GM23248 (cell line): ENCODE data around the gene KRTAP10-8. TPM values are rescaled to one million over a fixed set of nuclear protein-coding genes. Genes with fewer than 3 reads are reported as not detected.
"Not testable (repeated sequence)": the region's sequence is repeated elsewhere in the genome, so short reads cannot be mapped to it uniquely, and the experiment has no call there.

Experiments
- DNase-seq: peaks from one replicate; pipeline ENCODE4 v3.0.0-alpha.2; 2015
- H2AFZ ChIP-seq: fragments of 200-600 bp; sonication (generic); 2 replicates; pipeline ENCODE4 v1.6.1; 2016; ENCODE audit warnings: antibody characterized with exemption
- H3F3A ChIP-seq: fragments of 200-600 bp; sonication (generic); 2 replicates; pipeline ENCODE4 v1.6.1; 2016; ENCODE audit warnings: mild to moderate bottlenecking, antibody characterized with exemption, mixed run types; ENCODE audit not compliant: insufficient read depth
- H3K27ac ChIP-seq: fragments of 200-600 bp; sonication (generic); 2 replicates; pipeline ENCODE4 v1.5.1; 2016; ENCODE audit warnings: mild to moderate bottlenecking
- H3K27me3 ChIP-seq: fragments of 200-600 bp; sonication (generic); replicated peaks from 2 replicates; pipeline ENCODE4 v1.6.1; 2016; ENCODE audit warnings: mild to moderate bottlenecking; ENCODE audit not compliant: insufficient read depth
- H3K36me3 ChIP-seq: fragments of 200-600 bp; sonication (generic); 2 replicates; pipeline ENCODE4 v1.6.1; 2016; ENCODE audit warnings: low read depth, mild to moderate bottlenecking
- H3K4me1 ChIP-seq: fragments of 200-600 bp; sonication (generic); 2 replicates; pipeline ENCODE4 v1.6.1; 2016; ENCODE audit warnings: mild to moderate bottlenecking; ENCODE audit not compliant: insufficient read depth
- H3K4me2 ChIP-seq: fragments of 200-600 bp; sonication (generic); one replicate; pipeline ENCODE4 v1.6.1; 2016; ENCODE audit warnings: mild to moderate bottlenecking; ENCODE audit not compliant: unreplicated experiment
- H3K4me3 ChIP-seq: fragments of 200-600 bp; sonication (generic); 2 replicates; pipeline ENCODE4 v1.5.1; 2016; ENCODE audit warnings: mild to moderate bottlenecking
- H3K79me2 ChIP-seq: fragments of 200-600 bp; sonication (generic); 2 replicates; pipeline ENCODE4 v1.6.1; 2016; ENCODE audit warnings: mild to moderate bottlenecking; ENCODE audit not compliant: insufficient read depth
- H3K9ac ChIP-seq: fragments of 200-600 bp; sonication (generic); 2 replicates; pipeline ENCODE4 v1.6.1; 2016; ENCODE audit warnings: mild to moderate bottlenecking
- H3K9me2 ChIP-seq: fragments of 200-600 bp; sonication (generic); 2 replicates; pipeline ENCODE4 v1.6.1; 2016; ENCODE audit warnings: mixed run types, mild to moderate bottlenecking, moderate library complexity; ENCODE audit not compliant: insufficient read depth
- H3K9me3 ChIP-seq: fragments of 200-600 bp; sonication (generic); one replicate; pipeline ENCODE4 v1.6.1; 2017; ENCODE audit warnings: low read depth
- H4K20me1 ChIP-seq: fragments of 200-600 bp; sonication (generic); 2 replicates; pipeline ENCODE4 v1.6.0; 2016; ENCODE audit not compliant: insufficient read depth
- EZH2 ChIP-seq: fragments of 200-600 bp; sonication (generic); IDR thresholded peaks from 2 replicates; pipeline ENCODE4 v1.6.1; 2018; ENCODE audit warnings: antibody characterized with exemption, mild to moderate bottlenecking; ENCODE audit not compliant: insufficient read depth, poor library complexity, severe bottlenecking
- EZH2phosphoT487 ChIP-seq: fragments of 200-600 bp; sonication (generic); IDR thresholded peaks from 2 replicates; pipeline ENCODE4 v1.6.1; 2018; ENCODE audit warnings: antibody characterized with exemption, moderate library complexity, mild to moderate bottlenecking, low read depth; ENCODE audit not compliant: insufficient read depth
- WGBS, 2 experiments: methylation state at CpG; one replicate each; pipeline ENCODE4 v1.1.6; 2015 to 2017; ENCODE audit warnings: low lambda C conversion rate in 2 of 2, low coverage in 1 of 2; ENCODE audit errors: missing lambda C conversion rate in 2 of 2; 5-methylcytosine and 5-hydroxymethylcytosine counted together
- in situ Hi-C: fragments of 300-500 bp; cut with MboI; formaldehyde crosslinking; loops from 2 replicates; pipeline ENCODE4 v1.15.0; 2020
- polyA plus RNA-seq: library from polyadenylated mRNA; unstranded; fragments of >200 nt; fragmentation: Nextera tagmentation; extraction: Ambion mirVana; gene quantifications from 2 replicates; pipeline ENCODE4 v1.2.1, GENCODE V29; 2016
- total RNA-seq: library from RNA; depleted of rRNA; stranded (reverse); fragments of >200 nt; shearing (Covaris generic); gene quantifications from 2 replicates; pipeline ENCODE4 v1.2.3, GENCODE V29; 2014

KRTAP10-8 gene
- total and polyA plus RNA-seq, 2 experiments from 2014 or later: not detected

DNA sequence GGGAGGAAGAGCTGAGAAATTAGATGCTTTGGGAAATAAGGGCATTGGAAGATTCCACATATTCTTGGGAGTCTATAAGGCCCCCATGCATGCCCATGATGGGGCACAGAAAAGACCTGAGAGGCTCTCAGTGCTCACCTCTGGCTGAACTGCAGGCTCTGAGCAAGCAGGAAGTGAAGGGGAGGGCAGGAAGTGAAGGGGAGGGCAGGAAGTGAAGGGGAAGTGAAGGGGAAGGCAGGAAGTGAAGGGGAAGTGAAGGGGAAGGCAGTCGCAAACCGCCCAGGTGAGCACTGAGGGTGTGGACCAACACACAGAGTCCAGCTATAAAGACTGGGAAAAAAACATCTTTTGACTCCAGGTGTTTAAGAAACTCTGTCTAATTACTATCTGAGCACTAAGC, 18.6 kb downstream of the KRTAP10-8 start:
- Histone ChIP-seq H3K4me1 (no peaks in the 10 kb centered on the region), H3F3A (no peaks in the 10 kb centered on the region), H3K79me2 (no peaks in the 10 kb centered on the region), H4K20me1 (no peaks in the 10 kb centered on the region), H2AFZ (no peak overlapping the region), H3K9ac (no peak overlapping the region), H3K27me3 (no peaks in the 10 kb centered on the region), H3K4me2 (no peak overlapping the region), H3K27ac (no peak overlapping the region), H3K9me2 (no peaks in the 10 kb centered on the region), H3K36me3 (no peaks in the 10 kb centered on the region), H3K4me3 (no peak overlapping the region), H3K9me3 (peaks cover 4% of the 10 kb centered on the region)
- in situ Hi-C loops: no loop called here
- TF ChIP-seq EZH2phosphoT487 (no peak), EZH2 (no peak)
- DNase-seq: no peak
- whole genome bisulfite sequencing, 2 experiments: 48 to 51% methylated on average over 2 of the region's 2 CpGs

DNA sequence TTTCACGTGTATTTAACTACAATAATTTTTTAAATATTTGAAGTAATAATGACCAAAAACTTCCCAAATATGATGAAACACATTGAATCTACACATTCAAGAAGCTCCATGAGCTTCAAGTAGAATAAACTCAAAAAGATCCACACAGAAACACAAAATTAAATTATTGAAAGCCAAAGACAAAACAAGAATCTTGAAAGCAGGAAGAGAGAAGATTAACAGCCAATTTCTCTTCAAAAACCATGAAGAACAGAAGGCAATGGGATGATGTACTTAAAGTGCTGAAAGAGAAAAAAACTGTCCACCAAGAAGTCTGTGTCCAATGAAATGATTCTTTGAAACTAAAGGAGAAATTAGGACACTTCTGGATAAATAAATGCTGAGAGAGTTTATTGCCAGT, 20.2 kb downstream of the KRTAP10-8 start:
- Histone ChIP-seq H3K4me3 (no peak overlapping the region), H2AFZ (no peak overlapping the region), H3K79me2 (no peaks in the 10 kb centered on the region), H3K9me3 (peaks cover 4% of the 10 kb centered on the region), H4K20me1 (no peaks in the 10 kb centered on the region), H3K27me3 (no peaks in the 10 kb centered on the region), H3F3A (no peaks in the 10 kb centered on the region), H3K9ac (no peak overlapping the region), H3K4me1 (no peaks in the 10 kb centered on the region), H3K27ac (no peak overlapping the region), H3K9me2 (no peaks in the 10 kb centered on the region), H3K4me2 (no peak overlapping the region), H3K36me3 (no peaks in the 10 kb centered on the region)
- in situ Hi-C loops: no loop called here
- no peak for DNase-seq
- TF ChIP-seq EZH2phosphoT487 (no peak), EZH2 (no peak)
- 63 to 64% methylated on average over 1 of the region's 1 CpG for WGBS, 2 experiments

DNA sequence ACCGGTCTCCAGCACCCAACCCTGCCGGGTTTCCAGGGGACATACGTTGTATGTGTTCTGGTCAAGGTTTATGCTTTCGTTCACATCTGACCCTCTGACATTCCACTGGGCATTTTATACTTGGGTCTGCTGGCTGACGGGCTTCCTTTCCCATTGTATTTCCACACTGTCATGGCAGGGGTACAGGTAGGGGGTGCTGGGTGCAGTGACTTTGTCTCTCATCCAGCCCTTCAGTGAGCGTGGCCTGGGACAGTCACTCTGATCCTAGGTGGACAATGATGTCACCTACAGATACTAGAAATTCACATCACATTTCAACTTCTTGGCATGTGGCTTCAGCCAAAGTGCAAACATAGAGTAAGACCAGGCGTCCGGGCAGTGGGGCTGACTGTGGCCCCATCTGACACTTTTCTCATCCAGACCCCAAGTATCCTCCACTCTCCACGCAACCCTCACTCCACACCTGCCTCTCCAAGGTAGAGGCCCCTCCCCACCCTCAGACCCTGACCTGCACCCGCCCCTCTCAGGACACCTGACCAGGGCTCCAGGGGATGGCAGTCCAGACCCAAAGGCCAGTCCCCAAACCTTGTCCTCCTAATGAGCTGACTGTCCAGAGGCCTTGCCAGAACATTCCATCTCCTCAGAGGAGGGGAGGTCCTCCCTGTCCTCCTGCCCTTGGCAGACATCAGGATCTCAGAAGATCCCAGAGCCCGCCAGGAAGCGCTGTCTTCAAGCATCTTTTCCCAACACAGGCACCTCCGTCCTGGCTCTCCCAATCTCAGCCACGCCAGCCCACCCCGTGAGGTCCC, 24.5 kb downstream of the KRTAP10-8 start:
- in situ Hi-C loops: no loop called here
- WGBS, 2 experiments: 46 to 50% methylated on average over 15 of the region's 15 CpGs
- Histone ChIP-seq H3K27me3 (no peaks in the 10 kb centered on the region), H3K36me3 (no peaks in the 10 kb centered on the region), H3K9me2 (no peaks in the 10 kb centered on the region), H3K9me3 (peaks cover 4% of the 10 kb centered on the region), H4K20me1 (no peaks in the 10 kb centered on the region), H3F3A (no peaks in the 10 kb centered on the region), H3K4me3 (no peak overlapping the region), H2AFZ (no peak overlapping the region), H3K79me2 (no peaks in the 10 kb centered on the region), H3K9ac (no peak overlapping the region), H3K4me2 (no peak overlapping the region), H3K27ac (no peak overlapping the region), H3K4me1 (no peaks in the 10 kb centered on the region)
- TF ChIP-seq EZH2 (no peak), EZH2phosphoT487 (no peak)
- no peak for DNase-seq

DNA sequence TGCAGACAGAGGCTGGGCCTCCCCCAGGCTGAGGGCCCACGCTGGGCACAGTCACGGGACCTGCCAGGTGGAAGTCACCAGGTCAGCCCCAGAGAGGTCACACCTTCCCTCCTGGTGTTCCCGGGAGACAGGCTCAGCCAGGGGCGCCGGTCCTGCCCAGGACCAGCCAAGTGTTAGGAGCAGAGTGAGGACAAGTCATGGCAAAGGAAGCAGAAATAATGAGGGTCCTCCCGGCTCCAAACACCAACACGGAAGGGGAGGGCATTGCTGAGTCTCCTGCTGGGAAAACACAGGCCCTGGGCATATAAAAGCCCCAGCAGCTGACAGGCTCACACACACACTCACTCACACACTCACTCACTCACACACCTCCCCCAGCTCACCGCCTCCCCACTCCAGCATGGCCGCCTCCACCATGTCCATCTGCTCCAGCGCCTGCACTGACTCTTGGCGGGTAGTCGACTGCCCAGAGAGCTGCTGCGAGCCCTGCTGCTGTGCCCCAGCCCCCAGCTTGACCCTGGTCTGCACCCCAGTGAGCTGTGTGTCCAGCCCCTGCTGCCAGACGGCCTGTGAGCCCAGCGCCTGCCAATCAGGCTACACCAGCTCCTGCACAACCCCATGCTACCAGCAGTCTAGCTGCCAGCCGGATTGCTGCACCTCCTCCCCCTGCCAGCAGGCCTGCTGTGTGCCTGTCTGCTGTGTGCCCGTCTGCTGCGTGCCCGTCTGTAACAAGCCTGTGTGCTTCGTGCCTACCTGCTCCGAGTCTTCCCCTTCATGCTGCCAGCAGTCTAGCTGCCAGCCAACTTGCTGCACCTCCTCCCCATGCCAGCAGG, 25.4 kb downstream of the KRTAP10-8 start, which contains the start of gene KRTAP10-10:
TSS of gene KRTAP10-10 (plus strand) at position 339 of the 833 bp plus-strand sequence. CDS start at position 401, 62 bp downstream.
- Histone ChIP-seq H4K20me1 (no peaks in the 10 kb centered on the region), H3K4me1 (no peaks in the 10 kb centered on the region), H3K79me2 (no peaks in the 10 kb centered on the region), H3K4me3 (no peak within 1 kb of the TSS), H3K9ac (no peak within 1 kb of the TSS), H3K4me2 (no peak within 1 kb of the TSS), H3K36me3 (no peaks in the 10 kb centered on the region), H3K9me3 (peaks cover under 1% of the 10 kb centered on the region), H3K27ac (no peak within 1 kb of the TSS), H3K27me3 (no peaks in the 10 kb centered on the region), H3F3A (no peaks in the 10 kb centered on the region), H2AFZ (no peak within 1 kb of the TSS), H3K9me2 (no peaks in the 10 kb centered on the region)
- DNase-seq: no peak
- TF ChIP-seq EZH2: no peak
- no peak for TF ChIP-seq EZH2phosphoT487
- in situ Hi-C loops: no loop called here
- WGBS, 2 experiments: 30 to 32% methylated on average over 21 of the region's 21 CpGs

DNA sequence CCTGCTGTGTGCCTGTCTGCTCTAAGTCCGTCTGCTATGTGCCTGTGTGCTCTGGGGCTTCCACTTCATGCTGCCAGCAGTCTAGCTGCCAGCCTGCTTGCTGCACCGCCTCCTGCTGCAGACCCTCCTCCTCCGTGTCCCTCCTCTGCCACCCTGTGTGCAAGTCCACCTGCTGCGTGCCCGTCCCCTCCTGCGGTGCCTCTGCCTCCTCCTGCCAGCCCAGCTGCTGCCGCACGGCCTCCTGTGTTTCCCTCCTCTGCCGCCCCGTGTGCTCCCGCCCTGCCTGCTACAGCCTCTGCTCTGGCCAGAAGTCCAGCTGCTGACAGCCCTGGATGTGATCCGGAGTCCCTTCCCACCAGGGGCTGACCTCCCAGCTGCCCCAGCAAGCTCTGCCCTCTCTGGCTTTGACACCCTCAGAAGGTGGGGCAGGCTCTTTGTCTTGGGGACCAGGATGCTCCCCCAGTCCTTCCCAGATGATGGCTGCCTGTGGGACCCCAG, 26.0 kb downstream of the KRTAP10-8 start:
- H3K4me2 ChIP-seq, DNase-seq, H3K9ac ChIP-seq, H3K27ac ChIP-seq, H3K9me2 ChIP-seq, H3K4me1 ChIP-seq, H3F3A ChIP-seq, H3K27me3 ChIP-seq, H3K4me3 ChIP-seq, H3K36me3 ChIP-seq, H4K20me1 ChIP-seq, H2AFZ ChIP-seq, H3K79me2 ChIP-seq, H3K9me3 ChIP-seq, in situ Hi-C loops: not testable (repeated sequence)
- 27 to 30% methylated on average over 10 to 11 of the region's 12 CpGs for WGBS, 2 experiments

DNA sequence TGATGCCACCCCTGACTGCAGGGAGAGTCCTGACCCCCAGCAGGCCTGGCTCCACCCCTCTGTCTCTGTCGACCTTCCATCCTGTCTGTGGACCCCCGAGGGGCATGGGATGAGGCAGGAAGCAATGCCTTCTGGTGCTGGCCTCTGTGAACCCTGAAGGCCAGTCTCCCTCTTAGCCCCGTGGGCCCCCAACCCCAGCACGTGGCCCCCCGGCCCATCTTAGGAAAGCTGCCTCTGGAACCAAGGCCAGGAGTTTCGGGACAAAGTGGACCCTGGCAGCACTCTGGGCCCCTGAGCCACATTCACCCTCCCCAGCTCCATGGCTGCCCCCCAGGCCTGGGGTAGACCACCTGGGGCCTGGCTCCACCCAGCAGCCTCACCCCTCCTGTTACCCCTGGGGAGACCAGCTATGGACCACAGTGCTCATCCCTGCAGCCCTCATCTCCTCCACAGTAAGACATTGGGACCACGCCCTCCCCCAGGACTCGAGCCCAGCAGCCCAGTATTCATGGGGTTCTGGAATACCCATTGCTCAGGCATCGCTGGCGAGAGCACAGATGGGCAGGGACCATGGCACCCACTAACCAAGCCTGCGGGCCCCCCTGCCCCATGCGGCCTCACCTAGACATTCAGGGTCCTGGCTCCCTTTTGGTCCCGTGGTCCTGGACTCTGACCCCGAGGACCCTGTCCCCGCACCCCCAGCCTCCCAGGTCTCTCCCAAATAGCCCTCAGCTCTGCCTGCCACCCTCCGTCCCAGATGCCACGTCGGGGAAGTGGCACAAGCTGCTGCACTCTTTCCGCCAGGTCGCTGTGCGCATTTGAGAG, 26.8 kb downstream of the KRTAP10-8 start:
- H3K27ac ChIP-seq, H3K9me3 ChIP-seq: not testable (repeated sequence)

More for the DNA sequence above, 26.8 kb downstream of the KRTAP10-8 start:
- H3K27me3 ChIP-seq, H3F3A ChIP-seq, H3K9me2 ChIP-seq, DNase-seq, H3K4me1 ChIP-seq, H3K79me2 ChIP-seq, H3K4me3 ChIP-seq, H3K4me2 ChIP-seq, H3K9ac ChIP-seq, H4K20me1 ChIP-seq, H3K36me3 ChIP-seq, in situ Hi-C loops, H2AFZ ChIP-seq: not testable (repeated sequence)
- WGBS, 2 experiments: 47 to 58% methylated on average over 17 to 19 of the region's 21 CpGs
